HG02678 (cell line): ENCODE measurements around the gene MAP2K3.

Experiments used
- ATAC-seq: cut with Tn5 transposase; IDR thresholded peaks from one replicate; pipeline ENCODE4 v1.9.1; 2021; ENCODE audit warnings: mild to moderate bottlenecking, moderate library complexity; ENCODE audit not compliant: unreplicated experiment

Gene MAP2K3

DNA sequence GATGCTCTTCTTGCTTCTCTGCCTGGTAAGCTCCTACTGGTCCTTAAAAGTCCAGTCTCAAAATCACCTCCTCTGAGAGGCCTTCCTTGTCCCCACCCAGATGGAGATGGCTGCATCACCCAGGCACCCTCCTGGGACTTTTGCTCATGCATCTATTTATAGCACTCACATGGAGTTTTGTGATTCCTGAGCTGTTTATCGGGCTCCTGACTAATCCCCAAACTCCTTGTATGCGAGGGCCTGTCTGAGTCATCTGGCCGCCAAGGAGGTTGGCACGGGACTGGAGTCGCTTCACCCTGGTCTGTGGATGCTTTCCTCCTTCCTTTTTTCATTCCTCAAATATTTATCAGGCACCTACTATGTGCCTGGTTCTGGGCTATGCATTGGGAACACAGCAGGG, 2.3 kb upstream of the MAP2K3 start:
- no peak for ATAC-seq

DNA sequence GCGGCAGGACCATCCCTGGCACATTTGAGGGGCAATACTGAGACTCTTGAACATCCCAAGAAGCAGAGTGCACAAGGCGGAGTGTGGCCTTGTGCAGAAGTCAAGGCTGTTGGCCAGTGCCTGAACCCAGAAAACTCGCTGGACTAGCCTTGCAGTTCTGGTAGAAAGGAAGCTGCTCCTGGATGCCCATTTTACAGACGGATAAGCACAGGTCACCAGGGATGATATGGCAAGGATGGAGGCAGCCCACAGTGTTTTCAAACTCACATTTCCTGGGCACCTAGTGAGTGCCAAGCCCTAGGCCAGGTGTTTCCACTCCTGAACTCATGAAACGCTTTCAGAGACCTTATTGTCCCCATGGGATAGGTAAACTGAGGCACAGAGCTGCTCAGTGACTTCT, 1.7 kb upstream of the MAP2K3 start:
- no peak for ATAC-seq

DNA sequence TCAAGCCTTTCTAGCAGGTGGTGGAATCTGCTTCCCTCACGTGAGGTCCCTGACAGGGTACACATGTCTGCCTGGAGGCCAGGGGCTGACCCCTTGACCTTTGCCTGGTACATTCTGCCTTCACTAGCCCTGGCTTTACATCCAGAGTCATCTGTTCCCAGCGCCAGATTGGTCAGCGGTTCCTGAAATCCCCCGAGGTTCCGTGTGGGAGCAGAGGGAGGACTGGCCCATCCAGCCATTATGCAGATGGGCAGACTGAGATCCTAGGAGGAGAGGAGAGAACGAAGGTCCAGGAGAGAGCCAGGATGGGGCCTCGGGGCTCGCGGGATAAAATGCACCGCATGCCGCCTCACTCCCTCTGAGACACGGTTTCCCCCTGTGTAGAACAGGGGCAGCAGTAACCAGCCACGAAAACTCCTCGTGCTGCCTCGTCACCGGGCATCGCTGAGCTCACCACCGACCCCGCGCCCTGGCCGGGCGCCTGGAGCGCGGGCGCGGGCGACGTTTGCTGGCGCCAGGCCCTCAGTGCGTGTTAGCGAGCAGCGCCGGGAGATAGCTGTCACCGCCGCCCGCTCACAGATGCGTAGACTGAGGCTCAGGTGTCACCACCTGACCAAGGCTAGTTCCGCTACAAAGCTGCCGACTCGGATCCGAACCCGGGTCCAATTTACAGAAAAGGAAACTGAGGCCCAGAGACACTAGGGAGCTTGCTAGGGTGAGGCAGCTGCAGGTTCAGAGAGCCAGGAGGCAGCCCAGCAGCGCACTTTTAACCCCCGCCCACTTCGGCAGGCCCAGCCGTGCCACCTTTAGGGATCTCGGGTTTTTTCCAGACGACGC, 811 bp upstream of the MAP2K3 start:
- no peak for ATAC-seq

GRCh38 chr17:21285164-21286065, 904 bp downstream of the MAP2K3 start:
- ATAC-seq: no peak

GRCh38 chr17:21286066-21286770, 1.7 kb downstream of the MAP2K3 start:
- no peak for ATAC-seq

- no peak for ATAC-seq
Measured at GRCh38 chr17:21286909-21287702, 2.6 kb downstream of the MAP2K3 start.

DNA sequence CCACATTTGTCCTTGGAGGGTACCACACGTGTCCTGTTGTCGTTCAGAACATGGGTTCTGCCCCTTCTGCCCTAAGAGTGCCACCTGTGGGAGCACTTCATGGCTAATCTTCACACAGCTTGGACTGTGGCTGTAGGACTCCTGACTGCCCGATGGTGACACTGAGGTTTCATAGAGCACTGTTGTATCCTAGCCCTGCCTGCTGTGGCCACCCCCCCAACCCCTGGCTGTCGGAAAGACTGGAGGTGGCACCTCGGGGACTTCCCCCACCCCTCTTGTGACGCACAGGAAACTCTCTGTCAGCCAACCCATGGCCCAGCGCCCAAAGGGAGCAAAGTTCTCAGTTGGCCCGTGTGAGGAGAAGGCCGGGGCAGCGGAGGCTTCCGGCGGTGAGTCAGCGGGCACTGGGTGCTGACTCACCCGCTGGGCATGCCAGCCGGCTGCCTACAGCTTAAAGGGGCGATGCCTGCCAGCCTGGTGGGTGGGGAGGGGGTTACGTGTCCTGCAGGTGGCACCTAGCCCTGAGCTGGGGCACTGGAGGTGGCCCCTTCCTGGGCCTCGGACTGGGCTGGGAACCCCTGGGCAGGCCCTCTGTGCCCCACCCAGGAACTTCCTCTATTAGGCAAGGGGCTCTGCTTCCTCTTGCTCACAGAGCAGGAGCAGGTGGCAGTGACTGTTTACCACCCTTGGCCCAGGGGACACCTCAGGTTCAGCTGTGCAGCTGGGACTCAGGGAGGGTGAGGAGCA, 3.4 kb downstream of the MAP2K3 start:
- ATAC-seq: peak; percentile 34

GRCh38 chr17:21288571-21289017, 4.1 kb downstream of the MAP2K3 start:
- ATAC-seq: peak; percentile 10

- no peak for ATAC-seq
Measured at GRCh38 chr17:21289175-21289901, 4.8 kb downstream of the MAP2K3 start.

- no peak for ATAC-seq
Measured at GRCh38 chr17:21289902-21290571, 5.5 kb downstream of the MAP2K3 start.

DNA sequence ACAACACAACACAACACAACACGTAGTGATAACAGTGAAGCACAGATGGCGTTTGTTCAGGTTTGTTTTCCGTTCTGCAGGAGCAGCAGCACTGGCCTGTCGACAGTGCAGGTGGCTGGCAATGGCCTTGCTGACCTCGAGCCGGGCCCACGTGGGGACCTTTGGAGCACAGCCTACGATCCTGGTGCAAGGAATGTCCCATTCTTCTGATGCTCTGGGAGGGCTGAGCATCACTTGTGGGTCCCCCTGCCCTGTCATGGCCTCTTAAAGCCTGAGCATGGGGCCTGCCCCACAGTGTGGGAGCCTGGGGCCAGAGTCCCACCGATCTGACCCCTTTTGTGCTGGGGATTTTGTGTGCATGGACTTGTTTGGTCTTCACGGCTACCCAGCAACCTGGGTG, 6.8 kb downstream of the MAP2K3 start:
- no peak for ATAC-seq

DNA sequence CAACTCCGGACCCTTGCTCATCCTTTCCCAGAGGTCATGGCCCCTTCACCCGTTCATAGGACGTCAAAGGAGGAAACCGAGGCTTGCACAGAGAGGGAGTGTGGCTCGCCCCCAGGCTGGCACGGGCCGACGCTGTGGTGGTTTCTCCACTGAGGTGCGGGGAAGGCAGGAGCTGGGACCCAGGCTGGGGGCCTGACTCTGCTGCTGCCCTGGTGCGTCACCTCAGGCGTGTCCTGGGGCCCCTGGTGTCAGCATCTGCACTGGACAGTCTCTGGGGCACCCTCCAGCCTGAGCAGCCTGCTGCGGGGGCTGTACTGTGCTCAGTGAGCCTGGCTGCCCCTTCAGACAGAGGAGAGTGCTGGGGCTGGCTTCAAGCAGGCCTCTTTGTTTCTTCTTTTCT, 7.4 kb downstream of the MAP2K3 start:
- ATAC-seq: no peak

GRCh38 chr17:21292867-21293830, 8.6 kb downstream of the MAP2K3 start:
- no peak for ATAC-seq

DNA sequence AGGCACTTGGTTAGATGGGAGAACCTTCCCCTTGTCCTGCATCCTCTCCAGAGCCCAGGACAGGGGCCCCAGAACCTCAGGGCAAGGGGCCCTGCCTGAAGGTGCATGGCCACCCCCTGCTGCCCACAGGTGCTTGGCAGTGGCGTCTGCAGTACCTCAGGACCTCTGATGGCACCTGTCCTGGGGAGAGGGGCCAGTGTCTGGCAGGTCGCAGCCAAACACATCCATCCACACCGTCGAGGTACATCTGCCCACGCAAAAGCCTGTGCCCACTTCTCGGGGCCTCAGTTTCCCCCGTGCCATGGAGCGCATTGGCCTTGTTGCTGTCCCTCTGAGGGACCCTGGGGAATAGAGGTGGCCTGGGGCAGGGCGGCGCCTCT, 9.3 kb downstream of the MAP2K3 start:
- no peak for ATAC-seq

DNA sequence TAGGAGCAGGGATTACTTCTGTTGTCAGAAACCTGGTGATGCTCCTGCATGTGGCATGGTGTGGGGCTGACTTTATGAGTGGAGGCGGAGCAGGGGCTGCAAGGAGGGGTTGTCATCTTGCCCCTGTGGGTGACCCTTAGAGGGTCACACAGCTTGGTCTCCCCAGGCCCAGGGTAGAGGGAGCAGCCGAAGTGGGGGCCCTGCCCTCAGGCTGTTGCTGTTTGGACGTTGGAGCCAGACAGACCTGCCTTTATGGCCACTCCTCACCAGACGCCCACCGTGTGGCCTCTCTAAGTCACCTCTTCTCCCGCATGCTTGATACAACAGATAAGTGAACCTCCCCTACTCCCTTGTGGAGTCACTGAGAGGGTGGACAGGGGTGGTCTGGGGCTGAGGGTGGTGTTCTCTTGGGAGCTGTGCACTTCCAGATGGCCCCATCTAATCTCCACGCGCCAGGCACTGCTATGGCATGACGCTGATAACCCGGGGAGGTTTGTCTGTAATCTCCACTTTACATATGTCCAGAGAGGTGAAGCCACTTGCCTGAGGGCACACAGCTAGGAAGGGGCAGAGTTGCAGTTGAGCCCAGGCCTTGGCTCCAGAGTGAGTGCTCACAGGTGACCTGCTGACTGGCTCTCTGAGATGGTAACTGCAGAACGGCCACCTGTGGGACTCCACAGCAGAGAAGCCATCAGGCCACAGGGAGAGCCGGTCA, 10.0 kb downstream of the MAP2K3 start:
- no peak for ATAC-seq

- ATAC-seq: no peak
Measured at GRCh38 chr17:21295036-21295952, 10.8 kb downstream of the MAP2K3 start.
